Esophagus muscularis mucosa (tissue), 4 donors: Measurements from ENCODE around the gene SNED1. TPM values are rescaled to one million over a fixed set of nuclear protein-coding genes. Genes with fewer than 3 reads are reported as not detected.
A peak's percentile ranks its signal among the peaks of the same experiment; 100 is the strongest.

Experiments used
- DNase-seq: peaks from one replicate; pipeline ENCODE4 v3.0.0-alpha.2; 2017; ENCODE audit errors: extremely low spot score
- H3K27ac ChIP-seq, 4 donors: fragments of 200-600 bp; sonication (generic); replicated peaks in 1 of 4; 1 replicate in 3 of 4; 2 replicates in 1 of 4; pipeline ENCODE4 v1.5.1; 2016 to 2019; ENCODE audit warnings: mild to moderate bottlenecking in 1 of 4
- H3K27me3 ChIP-seq, 4 donors: fragments of 200-600 bp; sonication (generic); one replicate each; pipeline versions ENCODE4 v1.5.1 to v1.6.0; 2016 to 2019
- H3K36me3 ChIP-seq, 4 donors: fragments of 200-600 bp; sonication (generic); one replicate each; pipeline ENCODE4 v1.5.1; 2016 to 2019
- H3K4me1 ChIP-seq, 4 donors: fragments of 200-600 bp; sonication (generic); one replicate each; pipeline ENCODE4 v1.5.1; 2016 to 2019
- H3K4me3 ChIP-seq, 4 donors: fragments of 200-600 bp; sonication (generic); 1 replicate in 2 of 4; 2 replicates in 2 of 4; pipeline ENCODE4 v1.5.1; 2016 to 2019; ENCODE audit warnings: mild to moderate bottlenecking in 4 of 4, moderate library complexity in 1 of 4
- H3K9me3 ChIP-seq, 4 donors: fragments of 200-600 bp; sonication (generic); 1 replicate in 3 of 4; 2 replicates in 1 of 4; pipeline ENCODE4 v1.5.1; 2016 to 2019
- CTCF ChIP-seq, 3 experiments: fragments of 200-600 bp in 2 of 3; fragments of 450-650 bp in 1 of 3; sonication (generic) in 2 of 3; IDR thresholded peaks; one replicate each; pipeline ENCODE4 v1.5.1; 2017 to 2019; ENCODE audit warnings: antibody characterized with exemption in 3 of 3, mild to moderate bottlenecking in 2 of 3, moderate library complexity in 1 of 3
- EP300 ChIP-seq: sonication (generic); formaldehyde crosslinking; IDR thresholded peaks from one replicate; pipeline ENCODE4 v1.6.1; 2017; ENCODE audit warnings: antibody characterized with exemption
- POLR2A ChIP-seq: fragments of 450-650 bp; IDR thresholded peaks from one replicate; pipeline ENCODE4 v1.6.1; 2017; ENCODE audit warnings: antibody characterized with exemption, moderate library complexity, mild to moderate bottlenecking, low read depth
- POLR2AphosphoS5 ChIP-seq, 2 donors: sonication (generic); formaldehyde crosslinking; IDR thresholded peaks; one replicate each; pipeline ENCODE4 v1.6.1; 2017; ENCODE audit warnings: antibody characterized with exemption in 2 of 2
- WGBS: methylation state at CpG from one replicate; pipeline ENCODE4 v1.1.5; 2018; 5-methylcytosine and 5-hydroxymethylcytosine counted together
- intact Hi-C: fragments of 100-400 bp; cut with DNase I; formaldehyde crosslinking; loops from one replicate; pipeline ENCODE4 v1.15.1; 2023
- total RNA-seq, 4 donors: library from RNA; depleted of rRNA; stranded (reverse); fragments of >200 nt; gene quantifications; one replicate each; pipeline versions ENCODE4 v1.1.0 to v1.2.1, GENCODE V29; 2016

Gene SNED1
- total RNA-seq, 4 donors from 2014 or later = 7.3 to 14.1 (median 11.6) TPM

DNA sequence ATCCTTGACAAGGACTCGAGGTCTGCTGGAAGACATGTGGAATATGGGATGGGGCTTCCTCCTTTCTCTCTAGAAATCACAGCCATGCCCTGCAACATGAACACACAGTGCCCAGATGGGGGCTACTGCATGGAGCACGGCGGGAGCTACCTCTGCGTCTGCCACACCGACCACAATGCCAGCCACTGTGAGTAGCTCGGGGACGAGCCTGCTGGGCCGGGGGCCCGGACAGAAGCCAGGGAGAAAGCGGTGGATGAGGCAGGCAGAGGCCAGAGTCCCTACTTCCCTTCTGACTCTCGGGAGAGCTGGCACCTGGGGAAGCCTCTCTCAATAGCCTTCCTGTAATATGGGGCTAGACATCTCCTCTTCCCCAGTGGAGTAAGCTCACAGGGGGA, 50.5 kb downstream of the SNED1 start:
- intact Hi-C loops = no loop called here
- Histone ChIP-seq H3K36me3 (peaks cover 0 to 62% (median 31%) of the 10 kb centered on the region in 4 donors), H3K27me3 (no peaks in the 10 kb centered on the region), H3K4me3 (no peak overlapping the region), H3K9me3 (peaks cover 0 to 20% (median 10%) of the 10 kb centered on the region in 4 donors), H3K27ac (no peak overlapping the region), H3K4me1 (no peaks in the 10 kb centered on the region)
- DNase-seq = no peak
- TF ChIP-seq POLR2AphosphoS5 (IDR thresholded peaks at IDR 0.05) = no peak
- TF ChIP-seq EP300 = no peak
- TF ChIP-seq CTCF (IDR thresholded peaks at IDR 0.05) = no peak
- WGBS = 92% methylated on average over 11 of the region's 11 CpGs

DNA sequence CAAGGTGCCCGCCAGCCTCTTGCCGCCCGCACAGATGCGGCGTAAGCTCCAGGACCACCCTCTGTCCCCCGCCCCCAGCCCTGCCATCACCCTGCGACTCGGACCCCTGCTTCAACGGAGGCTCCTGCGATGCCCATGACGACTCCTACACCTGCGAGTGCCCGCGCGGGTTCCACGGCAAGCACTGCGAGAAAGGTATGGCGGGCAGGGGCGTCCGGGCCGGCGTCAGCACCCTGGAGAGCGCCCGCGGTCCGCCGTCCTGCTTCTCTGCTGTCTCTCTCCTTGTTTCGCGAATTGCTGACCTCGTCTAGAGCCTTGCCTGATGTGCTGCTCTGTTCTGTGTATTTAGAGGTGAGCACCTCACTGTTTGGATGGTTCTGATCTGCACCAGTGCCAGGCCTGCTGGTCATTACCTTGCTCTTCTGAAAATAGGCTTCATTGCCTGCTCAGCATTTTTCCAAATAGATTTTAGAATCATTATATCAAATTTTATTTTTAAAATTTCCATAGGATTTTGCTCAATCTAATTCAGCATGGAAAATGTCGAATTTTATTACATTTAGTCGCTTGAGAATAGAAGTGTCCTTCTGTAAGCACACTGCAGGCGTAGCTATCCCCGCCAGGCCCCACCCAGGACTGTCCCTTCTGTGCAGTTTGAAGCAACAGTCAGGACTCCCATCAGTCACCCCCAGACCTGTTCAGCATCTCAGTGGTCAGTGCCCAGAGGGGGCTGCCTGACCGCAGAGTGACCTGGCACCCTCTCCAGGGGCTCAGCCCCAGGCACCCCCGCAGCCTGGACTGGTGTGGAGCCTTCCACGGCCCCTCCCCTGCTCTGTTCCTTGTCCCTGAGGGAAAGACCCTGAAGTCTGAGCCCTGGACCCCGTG, 51.6 kb downstream of the SNED1 start:
- TF ChIP-seq CTCF (IDR thresholded peaks at IDR 0.05) (no peak), EP300 (no peak), POLR2A (no peak), POLR2AphosphoS5 (IDR thresholded peaks at IDR 0.05) (no peak)
- 56% methylated on average over 33 of the region's 38 CpGs for WGBS
- no peak overlapping the region for H3K27ac ChIP-seq
- H3K4me1 ChIP-seq = no peaks in the 10 kb centered on the region
- H3K4me3 ChIP-seq = no peak overlapping the region
- H3K9me3 ChIP-seq = peaks cover 0 to 11% (median 3%) of the 10 kb centered on the region in 4 donors
- DNase-seq = peak; percentile 83
- intact Hi-C loops = no loop called here
- H3K27me3 ChIP-seq = no peaks in the 10 kb centered on the region
- H3K36me3 ChIP-seq = peaks cover 0 to 52% (median 31%) of the 10 kb centered on the region in 4 donors

DNA sequence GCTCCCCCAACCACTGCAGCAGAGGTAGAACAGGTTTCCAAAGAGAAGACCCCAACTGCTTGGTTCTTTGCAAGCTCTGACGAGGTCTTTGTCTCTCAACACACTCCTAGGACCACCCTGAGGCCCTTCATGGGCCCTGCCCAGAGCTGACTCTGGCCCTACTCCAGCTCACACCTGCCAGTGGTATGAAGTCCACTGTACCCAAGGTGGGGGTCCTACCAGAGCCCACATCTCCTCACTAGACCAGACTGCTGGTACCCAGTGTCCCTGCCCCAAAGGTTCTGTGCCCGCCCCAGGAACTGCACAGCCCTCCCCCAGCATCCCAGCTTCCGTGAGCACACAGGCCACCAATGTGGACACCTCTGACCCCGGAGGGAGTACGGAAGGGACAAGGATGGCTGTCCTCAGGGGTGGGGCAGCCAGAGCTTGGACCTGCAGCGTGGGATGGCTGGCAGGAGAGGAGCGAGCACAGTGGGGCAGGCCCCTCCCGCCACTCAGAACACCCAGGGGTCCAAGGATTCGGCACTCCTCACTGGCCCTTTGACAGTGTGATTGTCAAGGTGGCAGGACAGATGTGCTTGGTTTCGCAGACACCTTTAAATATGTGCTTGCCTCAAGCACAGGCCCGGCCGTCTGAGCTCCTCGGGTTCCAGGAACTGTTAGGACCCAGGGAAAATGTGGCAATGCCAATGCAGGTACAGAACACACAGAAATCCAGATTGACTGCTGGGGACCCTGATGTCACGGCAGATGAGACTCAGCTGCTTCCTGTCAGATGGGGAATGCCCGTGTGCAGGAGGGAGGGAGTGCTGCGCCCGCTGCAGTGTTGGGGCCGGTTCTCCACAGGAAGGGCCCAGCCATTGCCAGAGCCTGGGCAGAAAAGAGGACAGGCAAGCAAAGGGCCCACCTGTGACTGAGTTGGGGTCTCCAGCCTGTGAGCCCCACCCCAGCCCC, 52.5 kb downstream of the SNED1 start:
- Histone ChIP-seq H3K4me1 (no peaks in the 10 kb centered on the region), H3K4me3 (no peak overlapping the region), H3K9me3 (peaks cover 0 to 6% (median 0%) of the 10 kb centered on the region in 4 donors), H3K27me3 (no peaks in the 10 kb centered on the region), H3K36me3 (peaks cover 0 to 57% (median 31%) of the 10 kb centered on the region in 4 donors), H3K27ac (no peak overlapping the region)
- DNase-seq = no peak
- no peak for TF ChIP-seq CTCF (IDR thresholded peaks at IDR 0.05)
- TF ChIP-seq POLR2A = no peak
- TF ChIP-seq EP300 = no peak
- no peak for TF ChIP-seq POLR2AphosphoS5 (IDR thresholded peaks at IDR 0.05)
- intact Hi-C loops = no loop called here
- WGBS = 76% methylated on average over 12 of the region's 18 CpGs

DNA sequence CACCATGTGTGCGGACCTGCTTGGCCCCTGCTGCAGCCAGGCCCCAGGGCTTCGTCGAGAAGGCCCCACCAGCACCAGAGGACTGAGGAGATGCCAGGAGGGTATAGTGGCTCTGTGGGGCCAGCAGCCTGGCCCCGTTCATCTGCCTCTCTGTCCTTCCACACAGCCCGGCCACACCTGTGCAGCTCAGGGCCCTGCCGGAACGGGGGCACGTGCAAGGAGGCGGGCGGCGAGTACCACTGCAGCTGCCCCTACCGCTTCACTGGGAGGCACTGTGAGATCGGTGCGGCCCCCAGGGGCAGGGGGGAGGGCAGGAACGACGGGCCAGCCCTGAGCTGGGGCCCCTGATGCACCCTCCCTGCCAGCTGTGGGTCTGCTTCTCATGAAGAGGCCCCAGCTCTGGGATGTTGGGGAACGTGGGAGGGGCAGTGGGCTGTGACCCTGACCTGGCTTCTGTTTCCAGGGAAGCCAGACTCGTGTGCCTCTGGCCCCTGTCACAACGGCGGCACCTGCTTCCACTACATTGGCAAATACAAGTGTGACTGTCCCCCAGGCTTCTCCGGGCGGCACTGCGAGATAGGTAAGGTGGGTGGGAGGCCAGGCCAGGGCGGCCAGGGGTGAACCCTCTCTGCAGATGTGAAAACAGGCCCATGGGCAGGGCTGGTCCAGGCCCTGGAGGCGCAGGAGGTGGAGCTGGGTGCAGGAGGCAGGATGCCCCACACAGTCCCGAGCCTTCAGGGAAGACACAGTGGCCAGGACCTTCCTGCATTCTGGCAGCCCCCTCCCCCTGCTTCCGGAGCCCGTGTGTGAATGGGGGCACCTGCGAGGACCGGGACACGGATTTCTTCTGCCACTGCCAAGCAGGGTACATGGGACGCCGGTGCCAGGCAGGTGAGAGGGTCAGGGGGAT, 53.4 kb downstream of the SNED1 start:
- no peaks in the 10 kb centered on the region for H3K27me3 ChIP-seq
- TF ChIP-seq EP300 (no peak), CTCF (IDR thresholded peaks at IDR 0.05) (no peak), POLR2AphosphoS5 (IDR thresholded peaks at IDR 0.05) (no peak), POLR2A (no peak)
- no peak overlapping the region for H3K27ac ChIP-seq
- intact Hi-C loops = no loop called here
- no peak overlapping the region for H3K4me3 ChIP-seq
- H3K36me3 ChIP-seq = peaks cover 0 to 57% (median 31%) of the 10 kb centered on the region in 4 donors
- WGBS = 93% methylated on average over 12 of the region's 33 CpGs
- no peaks in the 10 kb centered on the region for H3K9me3 ChIP-seq
- H3K4me1 ChIP-seq = no peaks in the 10 kb centered on the region
- DNase-seq = no peak
